Calu3 (cell line): Measurements from ENCODE around the gene RB1. TPM values are rescaled to one million over a fixed set of nuclear protein-coding genes. Genes with fewer than 3 reads are reported as not detected.

Source experiments
- BruUV-seq: library from RNA; stranded (reverse); fragments of 400-500 nt; replicated peaks from 2 replicates; lab custom pipeline; 2021; lab: Mats Ljungman, UMichigan
- CTCF ChIA-PET: fragments of 300-600 bp; sonication (Branson Sonifier 250); formaldehyde crosslinking; loops from one replicate; lab custom pipeline; 2022; ENCODE audit warnings: antibody characterized with exemption; lab: Charles Lee
- DNase-seq: peaks from one replicate; pipeline ENCODE4 v3.0.0; 2022
- H3K27ac Mint-ChIP-seq: one replicate; pipeline ENCODE4 v1.8.0; 2022; ENCODE audit warnings: mixed read lengths; ENCODE audit not compliant: unreplicated experiment
- H3K27me3 Mint-ChIP-seq: one replicate; pipeline ENCODE4 v1.8.0; 2022; ENCODE audit warnings: mixed read lengths; ENCODE audit not compliant: unreplicated experiment
- H3K36me3 Mint-ChIP-seq: one replicate; pipeline ENCODE4 v1.8.0; 2022; ENCODE audit warnings: mild to moderate bottlenecking, moderate library complexity, mixed read lengths; ENCODE audit not compliant: insufficient read depth, unreplicated experiment
- H3K4me1 Mint-ChIP-seq: one replicate; pipeline ENCODE4 v1.8.0; 2022; ENCODE audit warnings: mild to moderate bottlenecking, low read depth, mixed read lengths; ENCODE audit not compliant: unreplicated experiment
- H3K4me3 Mint-ChIP-seq: one replicate; pipeline ENCODE4 v1.8.0; 2022; ENCODE audit warnings: mild to moderate bottlenecking, low read depth, moderate library complexity, mixed read lengths; ENCODE audit not compliant: unreplicated experiment
- H3K9me3 Mint-ChIP-seq: one replicate; pipeline ENCODE4 v1.8.0; 2022; ENCODE audit warnings: low read depth, mixed read lengths; ENCODE audit not compliant: unreplicated experiment
- intact Hi-C: fragments of 100-400 bp; cut with micrococcal nuclease; formaldehyde crosslinking; loops from one replicate; pipeline ENCODE4 v1.10.0; 2022; ENCODE audit not compliant: unreplicated experiment
- total RNA-seq: library from RNA; stranded (reverse); gene quantifications from 2 replicates; pipeline ENCODE4 v1.2.3, GENCODE V29; 2022
- TF ChIP-seq, protein P1 (sequence below): fragments of 200-600 bp; IDR thresholded peaks from one replicate; pipeline ENCODE4 v1.8.0; 2022; ENCODE audit warnings: antibody characterized with exemption; ENCODE audit not compliant: unreplicated experiment

RB1 gene
- total RNA-seq, 1 experiment from 2014 or later, result 38.8 TPM

DNA sequence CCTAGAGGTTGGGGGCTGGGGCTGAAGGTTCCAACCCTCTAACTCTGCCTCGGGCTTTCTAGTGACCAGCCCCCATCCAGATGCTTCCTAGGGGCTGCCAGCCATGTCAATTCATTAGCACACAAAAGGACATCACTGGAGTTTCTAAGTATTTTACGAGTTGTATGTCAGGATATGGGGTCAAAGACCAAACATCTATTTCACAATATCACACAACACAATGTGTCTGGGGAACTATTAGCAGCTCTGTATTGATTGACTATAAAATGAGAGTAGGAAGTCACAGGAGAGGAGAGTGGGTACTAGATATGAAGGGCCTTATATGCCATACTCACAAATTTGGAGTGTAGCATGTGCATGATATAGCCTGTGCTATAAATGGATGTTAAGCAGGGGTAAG lies 67.3 kb downstream of the RB1 start:
- peaks cover 3% of the 10 kb centered on the region for H3K9me3 Mint-ChIP-seq
- CTCF ChIA-PET, result no interaction called here
- intact Hi-C loops, result no loop called here

DNA sequence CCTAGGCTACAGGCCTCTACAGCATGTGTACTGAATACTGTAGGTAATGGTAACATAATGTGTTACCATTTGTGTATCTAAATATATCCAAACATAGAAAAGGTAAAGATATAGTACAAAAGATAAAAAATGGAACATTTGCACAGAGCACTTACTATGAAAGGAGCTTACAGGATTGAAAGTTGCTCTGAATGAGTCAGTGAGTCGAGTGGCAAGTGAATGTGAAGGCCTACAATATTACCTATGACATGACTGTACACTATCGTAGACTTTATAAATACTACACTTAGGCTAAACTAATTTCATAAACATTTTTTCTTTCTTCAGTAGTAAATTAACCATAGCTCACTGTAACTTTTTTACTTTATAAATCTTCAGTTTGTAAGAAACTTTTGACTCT lies 74.3 kb downstream of the RB1 start:
- TF ChIP-seq, protein P1, sequence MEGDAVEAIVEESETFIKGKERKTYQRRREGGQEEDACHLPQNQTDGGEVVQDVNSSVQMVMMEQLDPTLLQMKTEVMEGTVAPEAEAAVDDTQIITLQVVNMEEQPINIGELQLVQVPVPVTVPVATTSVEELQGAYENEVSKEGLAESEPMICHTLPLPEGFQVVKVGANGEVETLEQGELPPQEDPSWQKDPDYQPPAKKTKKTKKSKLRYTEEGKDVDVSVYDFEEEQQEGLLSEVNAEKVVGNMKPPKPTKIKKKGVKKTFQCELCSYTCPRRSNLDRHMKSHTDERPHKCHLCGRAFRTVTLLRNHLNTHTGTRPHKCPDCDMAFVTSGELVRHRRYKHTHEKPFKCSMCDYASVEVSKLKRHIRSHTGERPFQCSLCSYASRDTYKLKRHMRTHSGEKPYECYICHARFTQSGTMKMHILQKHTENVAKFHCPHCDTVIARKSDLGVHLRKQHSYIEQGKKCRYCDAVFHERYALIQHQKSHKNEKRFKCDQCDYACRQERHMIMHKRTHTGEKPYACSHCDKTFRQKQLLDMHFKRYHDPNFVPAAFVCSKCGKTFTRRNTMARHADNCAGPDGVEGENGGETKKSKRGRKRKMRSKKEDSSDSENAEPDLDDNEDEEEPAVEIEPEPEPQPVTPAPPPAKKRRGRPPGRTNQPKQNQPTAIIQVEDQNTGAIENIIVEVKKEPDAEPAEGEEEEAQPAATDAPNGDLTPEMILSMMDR, result no peak
- no peak overlapping the region for H3K27ac Mint-ChIP-seq
- no peak for DNase-seq
- H3K27me3 Mint-ChIP-seq, result no peaks in the 10 kb centered on the region
- no TSS peak for BruUV-seq
- H3K36me3 Mint-ChIP-seq, result no peaks in the 10 kb centered on the region
- no peak overlapping the region for H3K4me3 Mint-ChIP-seq
- H3K9me3 Mint-ChIP-seq, result peaks cover 3% of the 10 kb centered on the region
- CTCF ChIA-PET, result no interaction called here
- intact Hi-C loops, result no loop called here
- no peaks in the 10 kb centered on the region for H3K4me1 Mint-ChIP-seq

More for the DNA sequence above, 67.3 kb downstream of the RB1 start:
- Mint-ChIP-seq H3K36me3 (peaks cover 7% of the 10 kb centered on the region), H3K4me3 (no peak overlapping the region), H3K27ac (no peak overlapping the region), H3K4me1 (no peaks in the 10 kb centered on the region), H3K27me3 (no peaks in the 10 kb centered on the region)
- TF ChIP-seq, protein P1, result no peak
- BruUV-seq, result no TSS peak
- DNase-seq, result no peak

DNA sequence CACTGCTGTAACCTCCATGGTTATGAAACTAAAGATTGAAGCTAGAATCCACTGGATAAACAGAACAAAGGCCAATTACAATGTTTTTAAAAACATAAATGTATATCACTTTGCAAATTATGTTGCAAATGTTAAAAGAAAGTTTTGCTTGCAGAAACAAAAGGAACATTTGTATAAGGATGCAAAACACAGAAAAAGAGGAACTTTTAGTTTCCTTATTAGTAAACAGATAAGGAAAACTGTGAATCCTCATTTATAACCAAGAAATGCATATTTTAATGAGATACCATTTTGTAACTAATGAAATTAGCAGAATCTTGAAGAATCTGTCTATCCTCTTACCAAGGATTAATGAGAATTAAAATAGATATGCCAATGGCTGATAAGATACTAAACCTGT lies 77.0 kb downstream of the RB1 start:
- intact Hi-C loops, result no loop called here
- Mint-ChIP-seq H3K4me1 (no peaks in the 10 kb centered on the region), H3K36me3 (peaks cover 5% of the 10 kb centered on the region), H3K4me3 (no peak overlapping the region), H3K9me3 (no peaks in the 10 kb centered on the region), H3K27ac (no peak overlapping the region), H3K27me3 (no peaks in the 10 kb centered on the region)
- BruUV-seq, result no TSS peak
- DNase-seq, result no peak
- TF ChIP-seq, protein P1, result no peak
- CTCF ChIA-PET, result no interaction called here

DNA sequence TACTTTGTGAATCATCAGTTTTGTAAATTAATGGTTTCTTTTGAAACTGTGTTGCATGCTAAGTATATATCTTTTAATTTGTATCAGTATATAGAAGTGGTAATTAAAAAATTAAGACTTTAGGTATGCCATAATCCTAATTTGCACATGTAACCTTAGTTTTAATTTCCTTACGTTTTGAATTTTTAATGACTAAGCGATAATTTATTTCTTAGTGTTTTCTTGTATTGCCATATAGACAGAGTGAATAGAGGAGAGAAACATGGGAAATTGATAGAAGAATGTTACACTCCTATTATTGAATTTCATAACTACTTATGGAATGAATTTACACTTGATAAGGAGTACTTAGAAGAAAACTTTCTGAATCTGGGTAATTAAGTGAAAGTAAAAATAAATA lies 79.8 kb downstream of the RB1 start:
- Mint-ChIP-seq H3K4me3 (no peak overlapping the region), H3K4me1 (no peaks in the 10 kb centered on the region), H3K27me3 (no peaks in the 10 kb centered on the region), H3K27ac (no peak overlapping the region), H3K36me3 (peaks cover 5% of the 10 kb centered on the region), H3K9me3 (no peaks in the 10 kb centered on the region)
- CTCF ChIA-PET, result no interaction called here
- DNase-seq, result no peak
- TF ChIP-seq, protein P1, result no peak
- BruUV-seq, result no TSS peak
- intact Hi-C loops, result no loop called here
